Transverse colon (tissue), 4 donors: ENCODE measurements around the gene ELAVL4. TPM values are rescaled to one million over a fixed set of nuclear protein-coding genes. Genes with fewer than 3 reads are reported as not detected.

Experiments used
- DNase-seq: peaks from one replicate; pipeline ENCODE4 v3.0.0-alpha.2; 2019
- H3K27ac ChIP-seq, 4 donors: fragments of 200-600 bp; sonication (generic); 2 replicates each; pipeline ENCODE4 v1.5.1; 2016 to 2018; ENCODE audit warnings: inconsistent platforms in 4 of 4
- H3K27me3 ChIP-seq: fragments of 200-600 bp; sonication (generic); 2 replicates; pipeline ENCODE4 v1.5.1; 2017; ENCODE audit warnings: inconsistent platforms
- H3K36me3 ChIP-seq, 4 donors: fragments of 200-600 bp; sonication (generic); 2 replicates each; pipeline ENCODE4 v1.5.1; 2017 to 2019; ENCODE audit warnings: inconsistent platforms in 4 of 4
- H3K4me1 ChIP-seq, 4 donors: fragments of 200-600 bp; sonication (generic); 2 replicates each; pipeline ENCODE4 v1.5.1; 2017 to 2020; ENCODE audit warnings: inconsistent platforms in 4 of 4
- H3K4me3 ChIP-seq, 4 donors: fragments of 200-600 bp; sonication (generic); 1 replicate in 1 of 4; 2 replicates in 3 of 4; pipeline versions ENCODE4 v1.5.1 to v1.6.1; 2017 to 2019; ENCODE audit warnings: inconsistent platforms in 4 of 4
- H3K9me3 ChIP-seq, 2 donors: fragments of 200-600 bp; sonication (generic); 2 replicates each; pipeline ENCODE4 v1.5.1; 2017 to 2019; ENCODE audit warnings: inconsistent platforms in 2 of 2
- CTCF ChIP-seq, 5 experiments: fragments of 200-600 bp in 3 of 5; fragments of 450-650 bp in 2 of 5; sonication (generic) in 3 of 5; IDR thresholded peaks; 1 replicate in 2 of 5; 2 replicates in 3 of 5; pipeline ENCODE4 v1.5.1; 2016 to 2017; ENCODE audit warnings: antibody characterized with exemption in 5 of 5, inconsistent platforms in 3 of 5, mild to moderate bottlenecking in 2 of 5, moderate library complexity in 1 of 5
- EP300 ChIP-seq: sonication (generic); formaldehyde crosslinking; IDR thresholded peaks from one replicate; pipeline ENCODE4 v1.6.1; 2017; ENCODE audit warnings: antibody characterized with exemption, low read depth
- POLR2A ChIP-seq: fragments of 450-650 bp; IDR thresholded peaks from one replicate; pipeline ENCODE4 v1.6.1; 2016; ENCODE audit warnings: antibody characterized with exemption, mild to moderate bottlenecking, moderate library complexity
- POLR2AphosphoS5 ChIP-seq, 3 donors: sonication (generic); formaldehyde crosslinking; IDR thresholded peaks; one replicate each; pipeline ENCODE4 v1.6.1; 2016; ENCODE audit warnings: antibody characterized with exemption in 3 of 3
- WGBS, 2 donors: methylation state at CpG; one replicate each; pipeline ENCODE4 v1.1.5; 2018; ENCODE audit warnings: low coverage in 1 of 2; 5-methylcytosine and 5-hydroxymethylcytosine counted together
- in situ Hi-C, 4 donors: fragments of 200-750 bp; cut with MboI; loops; one replicate each; pipeline versions ENCODE4 v1.15.0 to v1.15.1; 2017; ENCODE audit warnings: low sequenced_read_pairs in 3 of 4, low pct_ligation_motif_present in 1 of 4, low pct_unique_long_range_greater_than_20kb in 1 of 4
- intact Hi-C: fragments of 100-400 bp; cut with DNase I; formaldehyde crosslinking; loops from one replicate; pipeline ENCODE4 v1.15.1; 2023; ENCODE audit warnings: low total_unique reads
- total RNA-seq, 4 donors: library from RNA; depleted of rRNA; stranded (reverse); fragments of >200 nt; gene quantifications; one replicate each; pipeline ENCODE4 v1.1.0, GENCODE V29; 2016

Gene ELAVL4
- total RNA-seq, 4 donors from 2014 or later, result 0.55 to 0.64 TPM; not detected in 2

GRCh38 chr1:50111503-50111902 lies 2.8 kb downstream of the ELAVL4 start:
- H3K4me3 ChIP-seq, result no peak overlapping the region

GRCh38 chr1:50112193-50112592 lies 3.5 kb downstream of the ELAVL4 start:
- no peak for DNase-seq
- 70 to 78% methylated on average over 3 of the region's 3 CpGs for WGBS, 2 donors
- Histone ChIP-seq H3K4me3 (no peak overlapping the region), H3K4me1 (peaks cover 0 to 10% (median 0%) of the 10 kb centered on the region in 4 donors), H3K36me3 (no peaks in the 10 kb centered on the region), H3K9me3 (no peaks in the 10 kb centered on the region), H3K27ac (no peak overlapping the region), H3K27me3 (peaks cover 58% of the 10 kb centered on the region)
- no peak for TF ChIP-seq EP300
- no peak for TF ChIP-seq POLR2A
- no peak for TF ChIP-seq POLR2AphosphoS5 (IDR thresholded peaks at IDR 0.05)
- no peak for TF ChIP-seq CTCF (IDR thresholded peaks at IDR 0.05)
- in situ Hi-C loops, result no loop called here
- intact Hi-C loops, result no loop called here

More at GRCh38 chr1:50111503-50111902, 2.8 kb downstream of the ELAVL4 start:
- peaks cover 0 to 10% (median 0%) of the 10 kb centered on the region in 4 donors for H3K4me1 ChIP-seq
- TF ChIP-seq POLR2A (no peak), POLR2AphosphoS5 (IDR thresholded peaks at IDR 0.05) (no peak), CTCF (IDR thresholded peaks at IDR 0.05) (no peak), EP300 (no peak)
- in situ Hi-C loops, result no loop called here
- no peaks in the 10 kb centered on the region for H3K9me3 ChIP-seq
- whole genome bisulfite sequencing, 2 donors, result 63 to 73% methylated on average over 3 of the region's 3 CpGs
- no peak overlapping the region for H3K27ac ChIP-seq
- H3K36me3 ChIP-seq, result no peaks in the 10 kb centered on the region
- intact Hi-C loops, result no loop called here
- H3K27me3 ChIP-seq, result peaks cover 59% of the 10 kb centered on the region
- no peak for DNase-seq

GRCh38 chr1:50123071-50123470 lies 14.4 kb downstream of the ELAVL4 start:
- Histone ChIP-seq H3K36me3 (no peaks in the 10 kb centered on the region), H3K4me1 (no peaks in the 10 kb centered on the region), H3K27me3 (no peaks in the 10 kb centered on the region), H3K27ac (no peak overlapping the region), H3K4me3 (no peak overlapping the region), H3K9me3 (no peaks in the 10 kb centered on the region)
- in situ Hi-C loops, result no loop called here
- TF ChIP-seq POLR2AphosphoS5 (IDR thresholded peaks at IDR 0.05), result no peak
- TF ChIP-seq EP300, result no peak
- no peak for TF ChIP-seq POLR2A
- TF ChIP-seq CTCF (IDR thresholded peaks at IDR 0.05), result no peak
- no peak for DNase-seq
- intact Hi-C loops, result no loop called here

GRCh38 chr1:50126927-50127715 lies 18.4 kb downstream of the ELAVL4 start:
- H3K4me1 ChIP-seq, result no peaks in the 10 kb centered on the region
- no peak overlapping the region for H3K27ac ChIP-seq
- no peaks in the 10 kb centered on the region for H3K36me3 ChIP-seq
- H3K27me3 ChIP-seq, result no peaks in the 10 kb centered on the region
- no peak overlapping the region for H3K4me3 ChIP-seq
- DNase-seq, result no peak
- in situ Hi-C loops, result no loop called here
- WGBS, 2 donors, result 47 to 50% methylated on average over 2 to 5 of the region's 5 CpGs
- TF ChIP-seq POLR2AphosphoS5 (IDR thresholded peaks at IDR 0.05), result no peak
- TF ChIP-seq POLR2A, result no peak
- TF ChIP-seq EP300, result no peak
- no peak for TF ChIP-seq CTCF (IDR thresholded peaks at IDR 0.05)
- no peaks in the 10 kb centered on the region for H3K9me3 ChIP-seq
- intact Hi-C loops, result no loop called here
